ENCODE measurements around the gene PDHX.

The PDHX gene

DNA sequence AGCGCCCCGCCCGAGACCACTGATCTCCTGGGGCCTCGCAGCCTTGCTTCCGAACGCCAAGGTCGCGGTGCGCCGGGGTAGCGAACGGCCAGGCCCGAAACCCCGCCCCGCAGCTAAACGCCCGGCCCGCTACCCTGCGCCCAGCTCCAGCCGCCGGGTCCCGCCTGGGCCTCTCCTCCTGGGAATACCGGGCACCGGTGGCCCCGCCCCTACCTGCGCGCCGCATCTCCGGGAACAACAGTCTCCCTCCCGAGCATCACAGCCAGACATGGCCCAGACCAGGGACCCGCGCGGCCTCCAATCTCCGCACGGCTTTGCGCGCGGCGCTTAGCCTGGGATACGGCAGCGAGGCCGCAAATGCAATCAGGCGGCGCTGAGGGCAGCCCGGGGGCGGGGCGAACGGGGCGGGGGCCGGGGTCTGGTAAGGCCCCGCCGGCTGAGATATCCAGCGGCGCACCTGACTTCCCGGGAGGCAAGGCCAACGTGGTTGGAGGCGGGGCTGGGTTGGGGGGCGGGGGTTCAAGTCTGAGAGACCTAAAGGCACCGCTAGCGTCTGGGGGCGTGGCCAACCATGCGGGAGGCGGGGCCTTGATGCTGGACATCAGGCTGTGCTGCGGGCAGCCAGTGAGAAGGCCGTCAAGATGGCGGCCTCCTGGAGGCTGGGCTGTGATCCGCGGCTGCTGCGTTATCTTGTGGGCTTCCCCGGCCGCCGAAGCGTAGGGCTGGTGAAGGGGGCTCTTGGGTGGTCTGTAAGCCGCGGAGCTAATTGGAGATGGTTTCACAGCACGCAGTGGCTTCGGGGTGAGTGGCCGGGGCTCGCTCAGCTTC, at the start of gene PDHX, which contains the start of gene APIP:
Gene PDHX (plus strand): TSS at position 604 of the 828 bp plus-strand sequence. CDS start 38 bp downstream, at position 642.
Gene APIP (minus strand): TSS at position 365 of the 828 bp plus-strand sequence. CDS start 95 bp downstream, at position 270.
- peak within 1 kb of the TSS; percentile 97 for H3K27ac ChIP-seq
- POLR2A ChIA-PET (ENCODE audit: low non-redundant PET) = interaction anchor here (0.5 to 1.3 kb wide), 2 partner anchors 9 to 225 kb away, joined by 3 to 4 read pairs; no protein-coding TSS in a partner anchor
- CTCF ChIA-PET = interaction anchor here (0.7 kb wide), 1 partner anchor 1587 kb away, joined by 4 read pairs; no protein-coding TSS in a partner anchor
- DNase-seq (ENCODE audit: low spot score) = peak; percentile 99
- no peak for TF ChIP-seq CTCF (conservative IDR thresholded peaks at IDR 0.05; ENCODE audit: low read depth)

GRCh38 chr11:34869425-34869824, 47.0 kb upstream of the PDHX start:
- DNase-seq (ENCODE audit: low spot score) = no peak
- ChIA-PET POLR2A (ENCODE audit: low non-redundant PET) (no interaction called here), CTCF (interaction anchor here (1.0 kb wide), 1 partner anchor 13 kb away, joined by 5 read pairs; no protein-coding TSS in a partner anchor)
- TF ChIP-seq CTCF (conservative IDR thresholded peaks at IDR 0.05; ENCODE audit: low read depth) = no peak
- H3K27ac ChIP-seq = no peak overlapping the region

DNA sequence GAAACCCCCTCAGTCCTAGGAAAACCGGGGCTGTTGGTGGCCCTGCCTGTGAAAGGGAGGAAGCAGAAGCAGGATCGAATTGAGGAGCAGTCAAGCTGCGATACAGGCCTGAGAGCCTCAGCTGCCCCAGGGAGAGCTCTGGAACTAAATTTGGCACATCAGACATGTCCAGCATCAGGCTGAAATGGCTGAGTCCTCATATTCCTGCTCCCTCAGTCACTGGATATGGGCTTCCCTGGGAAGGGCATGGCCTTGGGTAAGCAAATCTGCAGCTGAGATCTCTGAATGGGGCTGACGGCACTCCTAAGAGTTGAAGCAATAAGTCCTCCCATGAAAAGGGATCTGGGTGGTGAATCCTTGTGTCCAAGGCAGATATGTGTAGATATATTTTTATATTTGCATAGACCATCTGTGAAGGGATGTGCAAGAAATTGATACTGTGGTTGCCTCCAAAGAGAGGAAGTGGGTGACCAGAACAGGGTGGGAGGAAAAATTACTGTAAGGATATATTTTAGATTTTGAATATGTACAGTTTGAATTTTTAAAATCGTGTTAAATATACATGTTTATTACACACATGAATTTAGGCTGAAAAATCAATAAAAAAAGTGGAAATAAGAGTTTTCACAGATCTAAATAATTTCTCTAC, 45.7 kb upstream of the PDHX start:
- no peak for TF ChIP-seq CTCF (conservative IDR thresholded peaks at IDR 0.05; ENCODE audit: low read depth)
- DNase-seq (ENCODE audit: low spot score) = no peak
- CTCF ChIA-PET = no interaction called here

GRCh38 chr11:34874202-34874601, 42.2 kb upstream of the PDHX start:
- no peak for DNase-seq (ENCODE audit: low spot score)
- CTCF ChIA-PET = no interaction called here
- TF ChIP-seq CTCF (conservative IDR thresholded peaks at IDR 0.05; ENCODE audit: low read depth) = no peak
- POLR2A ChIA-PET (ENCODE audit: low non-redundant PET) = no interaction called here
- H3K27ac ChIP-seq = no peak overlapping the region

More for the DNA sequence above, 45.7 kb upstream of the PDHX start:
- H3K27ac ChIP-seq = no peak overlapping the region
- POLR2A ChIA-PET (ENCODE audit: low non-redundant PET) = no interaction called here

- CTCF ChIA-PET = interaction anchor here (0.8 kb wide), 1 partner anchor 14 kb away, joined by 4 read pairs; no protein-coding TSS in a partner anchor
- no peak for TF ChIP-seq CTCF (conservative IDR thresholded peaks at IDR 0.05; ENCODE audit: low read depth)
- H3K27ac ChIP-seq = no peak overlapping the region
- no peak for DNase-seq (ENCODE audit: low spot score)
- POLR2A ChIA-PET (ENCODE audit: low non-redundant PET) = no interaction called here
These were observed 38.9 kb upstream of the PDHX start for GRCh38 chr11:34877375-34877975.

GRCh38 chr11:34881900-34882299, 34.5 kb upstream of the PDHX start:
- CTCF ChIA-PET = no interaction called here
- TF ChIP-seq CTCF (conservative IDR thresholded peaks at IDR 0.05; ENCODE audit: low read depth) = no peak
- DNase-seq (ENCODE audit: low spot score) = no peak
- POLR2A ChIA-PET (ENCODE audit: low non-redundant PET) = no interaction called here
- H3K27ac ChIP-seq = no peak overlapping the region

All from RWPE1 (cell line).